Keratinocyte (primary cell): ENCODE measurements around the gene VPS11. TPM values are rescaled to one million over a fixed set of nuclear protein-coding genes. Genes with fewer than 3 reads are reported as not detected.

Experiments used
- DNase-seq: peaks from one replicate; pipeline ENCODE4 v3.0.0-alpha.2; 2011; ENCODE audit warnings: low read depth, missing footprints, low spot score
- FAIRE-seq: peaks from 2 replicates; lab custom pipeline; 2011; peaks lifted over from hg19 to GRCh38; lab: Jason Lieb, UNC
- H2AFZ ChIP-seq: 2 replicates; pipeline ENCODE4 v1.6.0; 2012; ENCODE audit warnings: low read length, control low read depth, inconsistent platforms; ENCODE audit not compliant: control insufficient read depth
- H3K27ac ChIP-seq: 2 replicates; pipeline ENCODE4 v1.5.1; 2011; ENCODE audit warnings: low read length; ENCODE audit not compliant: control insufficient read depth, insufficient read depth
- H3K27me3 ChIP-seq: 3 replicates; pipeline ENCODE4 v1.6.0; 2011; ENCODE audit warnings: low read length; ENCODE audit not compliant: control insufficient read depth, insufficient read depth; ENCODE audit errors: extremely low read depth
- H3K36me3 ChIP-seq, 2 experiments: 2 replicates in 1 of 2; 3 replicates in 1 of 2; pipeline ENCODE4 v1.5.1; 2011; ENCODE audit warnings: low read length in 2 of 2, mild to moderate bottlenecking in 1 of 2; ENCODE audit not compliant: control insufficient read depth in 2 of 2, insufficient read depth in 2 of 2; ENCODE audit errors: extremely low read depth in 1 of 2
- H3K4me1 ChIP-seq: 3 replicates; pipeline ENCODE4 v1.5.1; 2011; ENCODE audit warnings: low read length; ENCODE audit not compliant: control insufficient read depth, insufficient read depth; ENCODE audit errors: extremely low read depth
- H3K4me2 ChIP-seq: 3 replicates; pipeline ENCODE4 v1.6.0; 2011; ENCODE audit warnings: low read depth, low read length; ENCODE audit not compliant: control insufficient read depth, insufficient read depth; ENCODE audit errors: extremely low read depth
- H3K4me3 ChIP-seq, 3 experiments: fragments of 200-600 bp in 1 of 3; sonication (generic) in 1 of 3; 2 replicates in 2 of 3; 3 replicates in 1 of 3; pipeline ENCODE4 v1.5.1; 2011 to 2016; ENCODE audit warnings: low read length in 3 of 3, mild to moderate bottlenecking in 3 of 3, control low read depth in 2 of 3, inconsistent platforms in 1 of 3, low read depth in 1 of 3, mixed read lengths in 1 of 3, mixed run types in 1 of 3, moderate library complexity in 1 of 3; ENCODE audit not compliant: control insufficient read depth in 2 of 3, insufficient read depth in 2 of 3; ENCODE audit errors: extremely low read depth in 1 of 3
- H3K79me2 ChIP-seq: 2 replicates; pipeline ENCODE4 v1.6.0; 2012; ENCODE audit warnings: low read length; ENCODE audit not compliant: control insufficient read depth, insufficient read depth
- H3K9ac ChIP-seq: 3 replicates; pipeline ENCODE4 v1.6.0; 2011; ENCODE audit warnings: low read length; ENCODE audit not compliant: control insufficient read depth, insufficient read depth; ENCODE audit errors: extremely low read depth
- H3K9me1 ChIP-seq: 3 replicates; pipeline ENCODE4 v1.6.0; 2011; ENCODE audit warnings: low read length; ENCODE audit not compliant: control insufficient read depth, insufficient read depth; ENCODE audit errors: extremely low read depth
- H3K9me3 ChIP-seq: 2 replicates; pipeline ENCODE4 v1.5.1; 2012; ENCODE audit warnings: low read depth, low read length; ENCODE audit not compliant: control insufficient read depth
- H4K20me1 ChIP-seq: 3 replicates; pipeline ENCODE4 v1.6.0; 2011; ENCODE audit warnings: low read length; ENCODE audit not compliant: control insufficient read depth, insufficient read depth; ENCODE audit errors: extremely low read depth
- CTCF ChIP-seq, 3 experiments: IDR thresholded peaks in 1 of 3; conservative IDR thresholded peaks in 1 of 3; optimal IDR thresholded peaks in 1 of 3; 2 replicates in 2 of 3; 3 replicates in 1 of 3; pipeline versions ENCODE3 to v1.5.1; 2011; ENCODE audit warnings: low read length in 3 of 3, mild to moderate bottlenecking in 3 of 3, moderate library complexity in 2 of 3, control low read depth in 1 of 3, inconsistent platforms in 1 of 3; ENCODE audit not compliant: insufficient read depth in 2 of 3; ENCODE audit errors: extremely low read depth in 1 of 3
- EZH2 ChIP-seq: IDR thresholded peaks from one replicate; pipeline ENCODE4 v1.6.1; 2012; ENCODE audit warnings: inconsistent platforms, mild to moderate bottlenecking, low read length, moderate library complexity
- dilution Hi-C: fragments of 300-500 bp; cut with MboI; formaldehyde crosslinking; loops from one replicate; pipeline ENCODE4 v1.7.0; 2020; ENCODE audit warnings: low sequenced_read_pairs; ENCODE audit not compliant: extremely low pct_ligation_motif_present
- polyA plus RNA-seq, 5 experiments: library from polyadenylated mRNA; depleted of rRNA in 3 of 5; stranded (reverse) in 3 of 5; stranded (forward) in 1 of 5; unstranded in 1 of 5; fragments of >200 nt; gene quantifications; 1 replicate in 1 of 5; 2 replicates in 3 of 5; 3 replicates in 1 of 5; pipeline versions ENCODE4 v1.2.1 to v1.2.3, GENCODE V29; 2011 to 2012; ENCODE audit warnings: missing spikeins in 2 of 5, low read depth in 1 of 5, low replicate concordance in 1 of 5

VPS11 gene
- polyA plus RNA-seq, 1 donor (not counting 4 experiments of a cell fraction or from before 2014, with no cell fraction given), result 12.1 TPM

DNA sequence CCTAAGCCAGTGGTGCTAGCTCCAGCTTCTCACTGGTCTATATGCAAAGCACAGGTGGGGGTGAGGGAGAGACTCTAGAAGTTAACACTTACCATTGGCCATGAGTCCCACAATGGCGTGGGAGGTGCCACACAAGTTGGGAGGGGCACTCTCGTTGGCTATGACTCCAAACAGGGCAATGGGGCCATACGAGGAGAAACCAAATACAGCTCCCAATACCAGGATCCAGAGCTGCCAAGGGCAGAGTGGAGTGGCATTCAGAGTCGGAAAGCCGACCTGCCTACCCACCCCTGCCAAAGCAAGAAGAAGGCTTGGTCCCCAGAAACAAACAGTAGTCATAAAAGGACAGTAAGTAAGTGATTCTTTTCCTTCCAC is 42.5 kb upstream of the VPS11 start:
- Histone ChIP-seq H3K9me1 (no peaks in the 10 kb centered on the region), H3K27ac (no peak overlapping the region), H3K9ac (no peak overlapping the region), H2AFZ (no peak overlapping the region), H3K36me3 (peaks cover 27 to 40% of the 10 kb centered on the region in 2 experiments), H3K4me1 (peaks cover 16% of the 10 kb centered on the region), H3K9me3 (no peaks in the 10 kb centered on the region), H3K4me3 (no peak overlapping the region), H3K79me2 (peaks cover 19% of the 10 kb centered on the region), H3K27me3 (no peaks in the 10 kb centered on the region), H4K20me1 (no peaks in the 10 kb centered on the region), H3K4me2 (no peak overlapping the region)
- DNase-seq, result no peak
- no peak for FAIRE-seq
- dilution Hi-C loops, result no loop called here
- TF ChIP-seq EZH2 (no peak), CTCF (optimal IDR thresholded peaks at IDR 0.05 in 1 of 3, IDR thresholded peaks at IDR 0.05 in 1 of 3, conservative IDR thresholded peaks at IDR 0.05 in 1 of 3; ENCODE audit: extremely low read depth in 1 of 3, insufficient read depth in 2 of 3, low read length in 3 of 3) (no peak)

DNA sequence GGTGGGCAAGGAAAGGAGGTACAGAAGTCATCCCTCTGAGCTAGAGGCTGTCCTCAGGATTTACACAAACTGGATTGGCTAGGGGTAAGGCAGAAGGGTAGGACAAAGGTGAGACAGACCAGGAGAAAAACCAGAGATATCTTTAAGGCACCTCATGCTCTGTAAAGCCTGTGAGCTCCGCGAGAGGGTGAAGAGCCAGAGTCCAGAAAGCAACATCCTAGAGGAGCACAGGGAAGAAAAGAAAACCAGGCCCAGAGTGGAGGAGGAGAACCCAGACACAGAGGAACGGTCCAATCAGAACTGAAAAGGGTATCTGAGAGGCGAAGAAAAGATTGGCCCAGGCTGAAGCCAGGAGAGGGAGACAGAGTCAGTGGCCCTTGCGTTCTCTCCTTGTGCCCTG is 42.1 kb upstream of the VPS11 start:
- FAIRE-seq (no peak), DNase-seq (no peak)
- H3K4me1 ChIP-seq, result peaks cover 14% of the 10 kb centered on the region
- no peak overlapping the region for H2AFZ ChIP-seq
- TF ChIP-seq EZH2 (no peak), CTCF (optimal IDR thresholded peaks at IDR 0.05 in 1 of 3, IDR thresholded peaks at IDR 0.05 in 1 of 3, conservative IDR thresholded peaks at IDR 0.05 in 1 of 3; ENCODE audit: extremely low read depth in 1 of 3, insufficient read depth in 2 of 3, low read length in 3 of 3) (no peak)
- no peak overlapping the region for H3K4me2 ChIP-seq
- peaks cover 16% of the 10 kb centered on the region for H3K79me2 ChIP-seq
- H3K27ac ChIP-seq, result no peak overlapping the region
- H3K27me3 ChIP-seq, result no peaks in the 10 kb centered on the region
- dilution Hi-C loops, result no loop called here
- no peak overlapping the region for H3K4me3 ChIP-seq
- no peaks in the 10 kb centered on the region for H3K9me3 ChIP-seq
- peaks cover 27 to 40% of the 10 kb centered on the region in 2 experiments for H3K36me3 ChIP-seq
- H3K9me1 ChIP-seq, result no peaks in the 10 kb centered on the region
- H3K9ac ChIP-seq, result no peak overlapping the region
- no peaks in the 10 kb centered on the region for H4K20me1 ChIP-seq
